ENCODE results near the gene SHISAL1. TPM values are rescaled to one million over a fixed set of nuclear protein-coding genes. Genes with fewer than 3 reads are reported as not detected.
"Not testable (repeated sequence)": the region's sequence is repeated elsewhere in the genome, so short reads cannot be mapped to it uniquely, and the experiment has no call there.

The SHISAL1 gene
- total RNA-seq, 1 donor from 2014 or later: 2.1 TPM

GRCh38 chr22:44309647-44310046, 3.1 kb downstream of the SHISAL1 start:
- no peak for ATAC-seq
- DNase-seq (ENCODE audit: low spot score): no peak
- intact Hi-C loops (cut with DNase I): no loop called here

DNA sequence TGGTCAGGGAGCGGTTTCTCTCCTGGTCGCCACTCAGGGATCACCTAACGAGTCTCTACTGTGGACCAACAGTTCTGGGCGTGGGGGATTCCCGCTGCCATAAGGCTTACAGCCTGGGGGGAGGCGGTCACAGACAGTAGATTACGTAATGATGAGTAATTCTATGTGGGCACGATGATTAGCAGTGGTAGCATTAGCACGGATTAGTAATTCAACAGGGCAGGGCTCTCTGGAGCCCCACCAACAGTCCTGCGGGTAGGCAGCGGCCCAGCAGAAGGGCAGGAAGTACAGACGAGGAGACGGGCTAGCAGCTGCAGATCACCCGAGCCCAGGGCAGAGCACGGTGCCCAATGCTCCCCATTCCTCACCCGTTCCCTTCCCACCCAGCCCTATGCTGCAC, 3.6 kb downstream of the SHISAL1 start:
- intact Hi-C loops (cut with DNase I): no loop called here
- peak; percentile 71 for ATAC-seq
- no peak for DNase-seq (ENCODE audit: low spot score)

DNA sequence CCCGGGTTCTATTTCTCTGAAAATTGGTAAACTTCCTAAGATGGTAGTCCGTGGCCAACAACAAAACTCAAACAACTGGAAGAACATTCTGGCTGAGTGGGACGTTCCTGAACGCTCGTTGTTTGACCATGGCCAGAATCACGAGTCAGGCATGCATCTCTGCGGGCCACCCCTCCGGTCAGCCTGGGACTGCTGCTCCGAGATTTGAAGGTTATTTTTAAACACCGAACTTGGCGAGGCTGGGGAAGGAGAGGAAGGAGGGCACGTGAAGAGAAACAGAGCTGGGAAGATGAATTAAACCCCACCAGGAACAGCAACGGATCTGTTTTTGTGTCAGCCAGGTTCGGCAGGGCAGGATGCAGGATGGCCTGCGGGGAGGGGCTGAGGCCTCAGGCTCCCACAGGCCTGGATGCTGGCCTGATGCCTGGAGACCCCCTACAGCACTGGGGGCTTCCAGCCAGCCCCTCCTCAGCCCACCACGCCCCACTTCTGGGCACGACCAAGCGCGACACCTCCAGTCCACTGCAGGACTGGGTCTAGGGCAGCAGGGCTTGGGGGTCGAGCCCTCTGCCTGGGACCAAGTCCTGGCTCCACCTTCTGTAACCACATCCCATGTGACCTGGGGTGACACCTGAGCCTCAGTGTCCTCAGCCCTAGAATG, 5.1 kb downstream of the SHISAL1 start:
- peak; percentile 56 for ATAC-seq
- intact Hi-C loops (cut with DNase I): no loop called here
- no peak for DNase-seq (ENCODE audit: low spot score)

GRCh38 chr22:44305888-44306287, 6.9 kb downstream of the SHISAL1 start:
- ATAC-seq (peak; percentile 67), DNase-seq (ENCODE audit: low spot score) (peak; percentile 70)
- intact Hi-C loops (cut with DNase I): no loop called here

GRCh38 chr22:44305455-44305854, 7.3 kb downstream of the SHISAL1 start:
- intact Hi-C loops (cut with DNase I): no loop called here
- no peak for DNase-seq (ENCODE audit: low spot score)
- no peak for ATAC-seq

- intact Hi-C loops (cut with DNase I): no loop called here
Observed at GRCh38 chr22:44304911-44305310, 7.8 kb downstream of the SHISAL1 start.

DNA sequence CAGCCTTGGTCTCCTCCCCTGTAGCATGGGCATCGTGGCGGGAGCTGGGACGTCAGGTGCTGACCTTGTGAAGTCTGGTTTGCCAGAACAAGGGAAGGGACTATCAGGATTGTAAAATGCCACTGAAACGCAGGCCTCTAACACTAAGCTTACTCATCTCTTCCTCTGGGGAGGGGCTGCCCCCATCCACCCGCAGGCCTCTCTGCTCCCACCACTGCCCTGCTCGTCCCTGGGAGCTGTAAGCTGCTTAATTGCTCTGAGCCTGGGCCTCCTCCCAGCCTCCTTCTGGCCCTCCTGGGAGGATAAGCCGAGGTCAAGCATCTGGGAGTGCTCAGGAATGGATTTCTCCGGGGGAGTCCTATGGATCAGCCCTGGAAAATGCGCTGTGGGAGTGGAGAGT, 8.4 kb downstream of the SHISAL1 start:
- DNase-seq (ENCODE audit: low spot score) (no peak), ATAC-seq (no peak)
- intact Hi-C loops (cut with DNase I): no loop called here

More at GRCh38 chr22:44304911-44305310, 7.8 kb downstream of the SHISAL1 start:
- no peak for DNase-seq (ENCODE audit: low spot score)
- no peak for ATAC-seq

GRCh38 chr22:44302363-44302762, 10.4 kb downstream of the SHISAL1 start:
- intact Hi-C loops (cut with DNase I); ATAC-seq; DNase-seq (ENCODE audit: low spot score): not testable (repeated sequence)

DNA sequence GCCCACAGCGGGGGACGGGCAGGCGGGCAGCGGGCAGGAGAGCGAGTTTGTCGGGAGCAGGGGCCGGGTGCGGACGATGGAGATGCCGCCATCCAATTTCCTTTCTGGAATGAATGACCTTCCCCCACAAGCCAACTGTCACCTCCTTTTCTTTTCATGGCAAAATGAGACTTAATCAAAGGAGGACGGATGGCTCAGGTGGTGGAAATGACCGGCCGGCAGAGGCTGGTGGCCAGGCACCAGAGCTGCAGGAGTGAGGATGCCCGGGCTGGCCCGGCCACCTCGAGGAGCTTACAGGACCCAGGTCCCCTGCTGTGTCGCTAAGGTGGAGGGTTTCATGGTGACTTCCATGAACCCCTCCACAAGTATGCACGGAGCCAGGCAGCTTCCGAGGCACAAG, 11.7 kb downstream of the SHISAL1 start:
- intact Hi-C loops (cut with DNase I): no loop called here
- DNase-seq (ENCODE audit: low spot score) (no peak), ATAC-seq (no peak)

DNA sequence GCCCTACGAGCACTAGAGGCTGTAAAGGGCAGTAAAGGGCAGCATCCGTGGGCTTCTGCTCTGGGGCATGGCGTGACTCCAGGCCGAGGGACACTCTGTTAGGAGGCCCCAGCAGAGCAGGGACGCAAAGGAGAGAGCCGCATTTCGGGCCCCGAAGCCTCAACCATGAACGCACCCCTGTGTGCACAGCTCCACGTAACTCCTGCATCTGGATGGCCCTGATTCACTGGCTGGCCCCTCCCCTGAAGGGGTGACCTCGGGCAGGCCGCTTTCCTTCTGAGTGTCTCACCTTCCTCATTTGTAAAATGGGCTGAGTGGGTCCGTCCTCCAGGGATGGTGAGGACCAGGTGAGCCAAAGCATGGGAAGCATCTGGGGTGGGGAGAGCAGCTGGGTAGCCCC, 13.6 kb downstream of the SHISAL1 start:
- ATAC-seq: no peak
- intact Hi-C loops (cut with DNase I): no loop called here
- no peak for DNase-seq (ENCODE audit: low spot score)

GRCh38 chr22:44298406-44299091, 14.2 kb downstream of the SHISAL1 start:
- no peak for DNase-seq (ENCODE audit: low spot score)
- ATAC-seq: no peak
- intact Hi-C loops (cut with DNase I): no loop called here

DNA sequence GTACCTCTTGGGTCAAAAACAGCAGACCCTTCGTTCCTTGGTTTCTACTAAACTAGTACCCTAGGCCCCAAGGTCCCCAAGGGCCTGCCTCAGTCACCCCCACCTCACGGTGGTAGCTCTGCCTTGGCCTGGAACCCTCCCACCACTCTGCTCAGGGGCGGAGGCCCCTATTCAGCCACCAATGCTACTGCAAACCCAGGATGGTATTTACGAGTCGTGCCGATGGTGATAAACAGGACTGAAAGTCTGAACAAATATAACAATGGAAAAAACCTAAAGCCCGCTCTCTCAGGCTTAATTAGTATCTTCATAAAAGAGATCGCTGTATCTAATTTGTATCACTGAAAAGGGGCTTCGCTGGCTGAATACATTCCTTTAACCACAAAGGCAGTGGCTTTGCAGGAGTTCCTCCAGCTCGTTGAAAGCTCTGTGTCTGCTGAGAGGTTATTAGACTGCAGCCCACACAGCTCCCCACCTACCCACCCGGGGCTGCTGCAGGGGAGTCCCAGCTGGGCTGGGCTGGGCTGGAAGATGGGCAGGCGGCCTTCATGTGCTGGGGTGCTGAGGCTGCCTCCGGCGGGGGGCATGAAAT, 15.2 kb downstream of the SHISAL1 start:
- ATAC-seq (no peak), DNase-seq (ENCODE audit: low spot score) (no peak)
- intact Hi-C loops (cut with DNase I): no loop called here

DNA sequence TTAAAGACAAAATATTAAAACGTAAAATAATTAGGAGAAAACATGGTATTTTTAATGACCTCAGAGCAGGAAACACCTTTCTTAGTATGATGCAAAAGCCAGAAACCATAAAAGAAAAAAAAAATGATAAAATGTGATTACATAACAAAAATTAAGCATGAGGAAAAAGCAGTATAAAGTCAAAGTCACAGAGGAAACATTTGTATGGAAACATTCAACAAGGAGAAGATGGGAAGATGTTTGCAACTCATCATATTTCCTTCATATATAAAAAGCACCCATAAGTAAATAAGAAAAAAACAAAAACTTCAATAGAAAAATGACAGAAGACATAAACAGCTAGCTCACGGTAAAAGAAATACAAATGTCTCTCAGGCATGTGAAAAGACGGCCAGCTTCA, 17.3 kb downstream of the SHISAL1 start:
- no peak for DNase-seq (ENCODE audit: low spot score)
- no peak for ATAC-seq
- intact Hi-C loops (cut with DNase I): no loop called here

DNA sequence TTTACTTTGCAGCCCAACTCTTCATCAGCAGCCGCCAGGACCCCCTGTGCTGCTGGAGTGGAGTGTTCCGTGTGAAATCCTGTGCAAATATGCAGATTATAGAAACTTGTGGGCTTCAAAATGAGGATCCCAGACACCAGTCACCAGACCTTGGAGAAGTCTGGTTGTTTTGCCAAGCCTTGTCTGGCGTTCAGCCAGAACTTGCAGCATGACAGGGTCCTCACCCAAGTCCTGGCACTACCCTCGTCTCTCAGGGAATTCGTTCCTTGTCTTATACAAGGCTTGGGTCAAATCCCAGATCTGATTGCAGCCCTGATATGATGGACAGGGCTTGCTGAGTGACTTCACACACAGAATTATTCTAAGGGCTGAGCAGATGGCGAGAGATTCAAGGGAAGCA, 18.9 kb downstream of the SHISAL1 start:
- DNase-seq (ENCODE audit: low spot score) (no peak), ATAC-seq (no peak)
- intact Hi-C loops (cut with DNase I): no loop called here

DNA sequence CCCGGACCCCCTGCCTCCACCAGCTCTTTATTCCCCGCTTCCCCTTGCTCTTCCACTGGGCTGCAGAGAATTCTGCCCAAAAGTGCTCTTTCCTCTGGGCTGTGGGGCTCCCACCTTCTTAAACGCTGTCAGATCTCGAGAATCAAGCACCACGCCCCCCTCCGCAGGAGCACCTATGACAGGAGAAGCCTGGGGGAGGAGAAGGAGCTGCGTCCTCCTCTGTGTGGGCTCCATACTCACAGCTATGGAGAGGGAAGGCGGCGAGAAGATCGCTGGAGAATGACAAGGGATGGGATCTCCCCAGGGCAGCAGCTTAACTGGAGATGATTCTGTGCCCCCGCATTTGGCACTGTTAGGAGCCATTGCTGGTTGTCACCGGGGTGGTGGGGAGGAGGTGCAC, 19.7 kb downstream of the SHISAL1 start:
- intact Hi-C loops (cut with DNase I): no loop called here
- DNase-seq (ENCODE audit: low spot score) (no peak), ATAC-seq (no peak)

DNA sequence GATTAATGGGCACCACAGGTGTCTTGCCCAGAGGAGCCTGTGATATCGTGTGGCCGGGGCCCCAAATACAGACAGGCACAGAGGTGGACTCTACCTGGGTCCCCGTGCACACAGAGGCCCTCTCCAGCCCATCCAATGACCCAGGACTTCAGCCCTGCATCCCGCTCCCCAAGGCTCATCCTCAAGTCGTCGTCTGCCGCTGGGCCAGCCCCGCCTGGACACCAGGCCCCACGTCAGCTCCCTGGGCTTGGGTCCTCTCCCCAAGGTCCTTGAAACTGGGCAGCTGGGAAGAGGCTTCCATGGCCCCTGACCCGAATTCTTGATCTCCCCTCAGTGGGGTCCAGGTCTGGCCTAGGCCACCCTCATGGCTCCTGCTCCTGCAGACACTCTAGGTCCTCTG, 20.2 kb downstream of the SHISAL1 start:
- no peak for DNase-seq (ENCODE audit: low spot score)
- intact Hi-C loops (cut with DNase I): no loop called here
- no peak for ATAC-seq

GRCh38 chr22:44291674-44292360, 20.9 kb downstream of the SHISAL1 start:
- intact Hi-C loops (cut with DNase I): no loop called here
- ATAC-seq (no peak), DNase-seq (ENCODE audit: low spot score) (no peak)

DNA sequence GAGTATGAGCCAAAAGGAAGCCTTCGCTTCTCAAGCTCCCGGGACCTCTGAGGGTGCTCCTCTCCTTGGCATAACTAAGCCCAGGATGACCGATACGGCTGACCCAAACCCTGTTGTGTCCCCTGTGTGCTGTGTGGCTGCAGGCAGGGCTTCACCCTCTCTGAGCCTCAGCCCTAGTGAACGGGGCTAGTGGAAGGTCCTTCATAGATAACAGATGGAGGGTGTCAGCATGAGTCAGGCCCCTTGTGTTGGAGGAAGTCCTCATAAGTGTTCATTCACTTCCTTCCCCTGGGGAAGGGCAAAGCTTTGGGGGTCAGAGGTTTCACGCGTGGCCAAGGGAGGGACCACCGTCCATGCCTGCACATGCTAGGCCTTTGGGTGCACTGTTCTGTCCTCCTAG, 21.5 kb downstream of the SHISAL1 start:
- intact Hi-C loops (cut with DNase I): no loop called here

GRCh38 chr22:44289414-44290171, 23.2 kb downstream of the SHISAL1 start:
- DNase-seq (ENCODE audit: low spot score) (no peak), ATAC-seq (peak; percentile 47)
- intact Hi-C loops (cut with DNase I): no loop called here

More for the DNA sequence above, 21.5 kb downstream of the SHISAL1 start:
- DNase-seq (ENCODE audit: low spot score): no peak
- ATAC-seq: no peak

Measured in sciatic nerve (tissue), 2 donors.